Measurements from ENCODE around the gene CPB2. TPM values are rescaled to one million over a fixed set of nuclear protein-coding genes. Genes with fewer than 3 reads are reported as not detected.
A peak's percentile ranks its signal among the peaks of the same experiment; 100 is the strongest.

CPB2 gene
- total RNA-seq, 2 donors from 2014 or later: 0.85 TPM; not detected in 1

DNA sequence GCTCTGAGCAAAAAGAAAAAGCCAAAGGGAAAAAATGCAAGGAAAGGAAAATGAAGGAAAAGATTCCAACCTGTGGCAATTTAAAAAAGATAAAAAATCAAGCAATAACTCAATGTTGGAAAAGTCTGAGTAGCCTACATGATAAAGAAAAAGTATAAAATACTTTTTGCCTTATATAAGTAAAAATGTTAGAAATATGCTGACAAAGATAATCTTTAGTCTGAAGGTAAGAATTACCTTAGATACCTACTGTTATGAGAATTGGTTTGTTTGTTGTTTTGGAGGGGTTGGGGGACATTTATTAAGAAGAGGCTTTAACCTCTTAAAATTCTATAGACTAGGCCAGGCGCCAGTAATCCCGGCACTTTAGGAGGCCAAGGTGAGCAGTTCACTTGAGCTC is 29.7 kb upstream of the CPB2 start:
- no peak for TF ChIP-seq POLR2AphosphoS5 (IDR thresholded peaks at IDR 0.05)
- TF ChIP-seq POLR2A (IDR thresholded peaks at IDR 0.05): no peak
- no peak for DNase-seq (ENCODE audit: low spot score)
- H3K4me1 ChIP-seq (replicated peaks): peaks cover 3% of the 10 kb centered on the region
- 53% methylated on average over 2 of the region's 2 CpGs for WGBS
- H3K4me3 ChIP-seq: no peak overlapping the region
- H3K36me3 ChIP-seq: no peaks in the 10 kb centered on the region
- H3K27me3 ChIP-seq (replicated peaks; ENCODE audit: insufficient read depth): no peaks in the 10 kb centered on the region
- intact Hi-C loops (cut with DNase I): no loop called here
- H3K9me3 ChIP-seq: no peaks in the 10 kb centered on the region
- H3K27ac ChIP-seq: peak overlapping the region; percentile 76 to 82

DNA sequence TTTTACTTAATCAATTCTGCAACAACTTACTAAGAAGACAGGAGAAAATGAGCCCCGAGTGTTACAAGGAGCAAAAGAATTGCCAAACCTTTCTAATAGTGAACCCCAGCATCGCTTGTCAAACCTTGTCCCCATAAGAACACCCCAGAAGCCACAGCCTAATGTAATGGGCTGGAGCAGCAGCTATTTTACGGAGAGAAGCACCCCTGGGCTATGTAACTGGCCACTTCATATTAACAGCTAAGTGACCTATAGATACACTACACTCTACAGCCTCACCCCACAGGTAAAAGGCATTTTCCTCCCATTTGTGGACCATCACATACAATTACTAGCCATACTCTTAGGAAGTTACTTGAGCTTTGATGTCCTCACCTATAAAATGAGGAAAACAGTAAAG is 27.3 kb upstream of the CPB2 start:
- WGBS: 91% methylated on average over 3 of the region's 3 CpGs
- no peaks in the 10 kb centered on the region for H3K27me3 ChIP-seq (replicated peaks; ENCODE audit: insufficient read depth)
- intact Hi-C loops (cut with DNase I): no loop called here
- DNase-seq (ENCODE audit: low spot score): no peak
- no peak overlapping the region for H3K4me3 ChIP-seq
- no peaks in the 10 kb centered on the region for H3K36me3 ChIP-seq
- TF ChIP-seq POLR2A (IDR thresholded peaks at IDR 0.05): no peak
- TF ChIP-seq POLR2AphosphoS5 (IDR thresholded peaks at IDR 0.05): no peak
- TF ChIP-seq, protein P1, sequence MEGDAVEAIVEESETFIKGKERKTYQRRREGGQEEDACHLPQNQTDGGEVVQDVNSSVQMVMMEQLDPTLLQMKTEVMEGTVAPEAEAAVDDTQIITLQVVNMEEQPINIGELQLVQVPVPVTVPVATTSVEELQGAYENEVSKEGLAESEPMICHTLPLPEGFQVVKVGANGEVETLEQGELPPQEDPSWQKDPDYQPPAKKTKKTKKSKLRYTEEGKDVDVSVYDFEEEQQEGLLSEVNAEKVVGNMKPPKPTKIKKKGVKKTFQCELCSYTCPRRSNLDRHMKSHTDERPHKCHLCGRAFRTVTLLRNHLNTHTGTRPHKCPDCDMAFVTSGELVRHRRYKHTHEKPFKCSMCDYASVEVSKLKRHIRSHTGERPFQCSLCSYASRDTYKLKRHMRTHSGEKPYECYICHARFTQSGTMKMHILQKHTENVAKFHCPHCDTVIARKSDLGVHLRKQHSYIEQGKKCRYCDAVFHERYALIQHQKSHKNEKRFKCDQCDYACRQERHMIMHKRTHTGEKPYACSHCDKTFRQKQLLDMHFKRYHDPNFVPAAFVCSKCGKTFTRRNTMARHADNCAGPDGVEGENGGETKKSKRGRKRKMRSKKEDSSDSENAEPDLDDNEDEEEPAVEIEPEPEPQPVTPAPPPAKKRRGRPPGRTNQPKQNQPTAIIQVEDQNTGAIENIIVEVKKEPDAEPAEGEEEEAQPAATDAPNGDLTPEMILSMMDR (IDR thresholded peaks at IDR 0.05): no peak
- no peaks in the 10 kb centered on the region for H3K9me3 ChIP-seq
- H3K4me1 ChIP-seq (replicated peaks): peaks cover 3% of the 10 kb centered on the region
- H3K27ac ChIP-seq: no peak overlapping the region

DNA sequence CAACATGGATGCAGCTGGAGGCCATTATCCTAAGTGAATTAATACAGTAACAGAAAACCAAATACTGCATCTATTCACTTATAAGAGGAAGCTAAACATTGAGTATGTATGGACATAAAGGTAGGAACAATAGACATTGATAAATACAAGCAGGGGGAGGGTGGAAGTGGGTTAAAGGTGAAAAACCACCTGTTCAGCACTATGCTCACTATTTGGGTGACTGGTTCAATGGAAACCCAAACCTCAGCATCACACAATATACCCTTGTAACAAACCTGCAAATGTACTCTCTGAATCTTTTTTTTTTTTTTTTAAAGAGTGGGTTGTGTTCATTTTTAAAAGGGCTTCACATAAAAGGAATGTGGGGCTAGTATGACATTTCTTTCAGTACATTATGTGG is 26.9 kb upstream of the CPB2 start:
- no peak overlapping the region for H3K4me3 ChIP-seq
- no peaks in the 10 kb centered on the region for H3K36me3 ChIP-seq
- H3K27ac ChIP-seq: no peak overlapping the region
- intact Hi-C loops (cut with DNase I): no loop called here
- H3K27me3 ChIP-seq (replicated peaks; ENCODE audit: insufficient read depth): no peaks in the 10 kb centered on the region
- peaks cover 3% of the 10 kb centered on the region for H3K4me1 ChIP-seq (replicated peaks)
- H3K9me3 ChIP-seq: no peaks in the 10 kb centered on the region
- no peak for DNase-seq (ENCODE audit: low spot score)
- TF ChIP-seq POLR2AphosphoS5 (IDR thresholded peaks at IDR 0.05) (no peak), POLR2A (IDR thresholded peaks at IDR 0.05) (no peak)
- TF ChIP-seq, protein P1 (IDR thresholded peaks at IDR 0.05): no peak

DNA sequence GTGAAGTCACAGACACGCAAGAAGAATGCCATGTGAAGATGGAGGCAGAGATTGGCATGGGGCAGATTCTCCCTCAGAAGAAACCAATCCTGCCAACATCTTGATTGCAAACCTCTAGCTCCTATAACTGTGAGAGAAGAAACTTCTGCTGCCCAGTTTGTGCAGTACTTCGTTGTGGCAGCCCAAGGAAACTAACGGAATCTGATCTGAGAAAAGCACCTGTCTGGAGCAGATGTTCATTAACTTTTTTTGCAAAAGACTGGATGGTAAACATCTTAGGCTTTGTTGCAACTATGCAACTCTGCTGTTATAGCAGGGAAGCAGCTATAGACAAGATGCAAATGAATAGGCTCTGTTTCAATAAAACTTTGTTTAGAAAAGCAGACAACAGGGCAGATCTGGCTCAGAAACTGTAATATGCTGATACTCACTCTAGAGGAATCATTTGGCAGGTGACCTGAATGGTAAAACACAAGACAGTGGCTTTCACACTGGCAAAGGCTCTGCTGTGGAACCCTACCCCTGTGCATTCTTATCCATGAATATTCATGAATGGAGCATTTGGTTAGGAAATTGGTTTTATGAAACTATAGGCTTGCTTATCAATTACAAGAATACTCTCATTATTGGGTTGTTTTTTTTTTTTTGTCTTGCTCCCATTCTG is 25.3 kb upstream of the CPB2 start:
- TF ChIP-seq, protein P1 (IDR thresholded peaks at IDR 0.05): no peak
- TF ChIP-seq POLR2AphosphoS5 (IDR thresholded peaks at IDR 0.05): no peak
- TF ChIP-seq POLR2A (IDR thresholded peaks at IDR 0.05): no peak
- intact Hi-C loops (cut with DNase I): no loop called here
- Histone ChIP-seq H3K27me3 (replicated peaks; ENCODE audit: insufficient read depth) (no peaks in the 10 kb centered on the region), H3K9me3 (no peaks in the 10 kb centered on the region), H3K36me3 (no peaks in the 10 kb centered on the region), H3K27ac (no peak overlapping the region), H3K4me3 (no peak overlapping the region), H3K4me1 (replicated peaks) (peaks cover 3% of the 10 kb centered on the region)
- no peak for DNase-seq (ENCODE audit: low spot score)
- 90% methylated on average over 3 of the region's 3 CpGs for WGBS

DNA sequence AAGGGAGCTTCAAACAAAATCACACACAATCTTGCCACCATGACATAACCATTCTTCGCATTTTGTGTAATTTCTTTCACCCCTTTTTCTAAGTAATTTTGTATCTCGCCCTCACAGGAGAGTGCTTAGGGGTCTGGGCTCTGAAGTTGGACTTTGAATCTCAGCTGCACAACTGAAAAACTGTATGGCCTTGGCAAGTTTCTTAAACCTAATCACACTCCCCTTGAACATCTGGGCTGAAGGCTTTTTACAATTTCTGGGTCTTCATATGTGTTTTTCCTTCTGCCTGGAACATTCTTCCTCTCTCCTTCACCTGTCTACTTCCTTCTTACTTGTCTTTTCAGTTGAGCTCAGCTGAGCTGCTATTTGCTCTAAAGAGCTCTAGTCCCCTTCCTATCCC is 24.3 kb upstream of the CPB2 start:
- TF ChIP-seq, protein P1 (IDR thresholded peaks at IDR 0.05): no peak
- no peak for TF ChIP-seq POLR2A (IDR thresholded peaks at IDR 0.05)
- TF ChIP-seq POLR2AphosphoS5 (IDR thresholded peaks at IDR 0.05): no peak
- no peaks in the 10 kb centered on the region for H3K36me3 ChIP-seq
- 92% methylated on average over 2 of the region's 2 CpGs for WGBS
- H3K27ac ChIP-seq: no peak overlapping the region
- no peaks in the 10 kb centered on the region for H3K4me1 ChIP-seq (replicated peaks)
- H3K9me3 ChIP-seq: no peaks in the 10 kb centered on the region
- H3K4me3 ChIP-seq: no peak overlapping the region
- no peak for DNase-seq (ENCODE audit: low spot score)
- intact Hi-C loops (cut with DNase I): no loop called here
- no peaks in the 10 kb centered on the region for H3K27me3 ChIP-seq (replicated peaks; ENCODE audit: insufficient read depth)

Data from prostate gland (tissue), 2 donors.